Upper lobe of left lung (tissue), 4 donors: ENCODE data around the gene PMPCA.

Source experiments
- CTCF ChIP-seq, 6 experiments: fragments of 450-650 bp in 4 of 6; fragments of 200-600 bp in 2 of 6; sonication (generic) in 2 of 6; IDR thresholded peaks; one replicate each; pipeline ENCODE4 v1.5.1; 2016 to 2019; ENCODE audit warnings: antibody characterized with exemption in 6 of 6
- EP300 ChIP-seq, 4 donors: sonication (generic); formaldehyde crosslinking; IDR thresholded peaks; one replicate each; pipeline ENCODE4 v1.5.1; 2017; ENCODE audit warnings: antibody characterized with exemption in 4 of 4, control low read depth in 2 of 4
- POLR2AphosphoS5 ChIP-seq, 2 donors: sonication (generic); formaldehyde crosslinking; IDR thresholded peaks; one replicate each; pipeline ENCODE4 v1.5.1; 2017; ENCODE audit warnings: antibody characterized with exemption in 2 of 2

DNA sequence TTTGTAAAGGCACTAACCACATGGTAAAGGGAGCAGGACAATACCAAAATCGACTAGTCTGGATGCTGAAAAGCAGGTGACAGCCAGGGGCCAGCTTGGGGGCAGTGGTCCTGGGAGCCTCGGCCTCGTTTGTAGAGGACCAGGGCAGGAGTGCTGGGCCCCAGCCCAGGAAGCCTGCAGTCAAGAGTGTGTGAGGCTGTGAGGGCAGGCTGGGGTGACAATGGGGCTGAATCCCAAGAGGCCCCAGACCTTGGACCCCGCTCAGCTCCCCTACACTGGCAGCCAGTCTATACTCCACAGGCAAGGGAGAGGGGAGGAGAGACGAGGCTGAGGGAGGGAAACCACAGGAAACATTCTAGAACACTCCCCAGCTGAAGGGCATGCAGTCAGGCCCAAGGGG, 31.8 kb downstream of the PMPCA start:
- no peak for TF ChIP-seq EP300 (IDR thresholded peaks at IDR 0.05)
- no peak for TF ChIP-seq CTCF (IDR thresholded peaks at IDR 0.05)
- no peak for TF ChIP-seq POLR2AphosphoS5 (IDR thresholded peaks at IDR 0.05)
